UCSD-AML1 (cell line): ENCODE results near the gene DDX27.
"Not testable (repeated sequence)": the region's sequence is repeated elsewhere in the genome, so short reads cannot be mapped to it uniquely, and the experiment has no call there.

Experiments
- DNase-seq: peaks from one replicate; lab custom pipeline; 2025; ENCODE audit not compliant: unreplicated experiment; lab: John Stamatoyannopoulos, UW

DDX27 gene, protein sequence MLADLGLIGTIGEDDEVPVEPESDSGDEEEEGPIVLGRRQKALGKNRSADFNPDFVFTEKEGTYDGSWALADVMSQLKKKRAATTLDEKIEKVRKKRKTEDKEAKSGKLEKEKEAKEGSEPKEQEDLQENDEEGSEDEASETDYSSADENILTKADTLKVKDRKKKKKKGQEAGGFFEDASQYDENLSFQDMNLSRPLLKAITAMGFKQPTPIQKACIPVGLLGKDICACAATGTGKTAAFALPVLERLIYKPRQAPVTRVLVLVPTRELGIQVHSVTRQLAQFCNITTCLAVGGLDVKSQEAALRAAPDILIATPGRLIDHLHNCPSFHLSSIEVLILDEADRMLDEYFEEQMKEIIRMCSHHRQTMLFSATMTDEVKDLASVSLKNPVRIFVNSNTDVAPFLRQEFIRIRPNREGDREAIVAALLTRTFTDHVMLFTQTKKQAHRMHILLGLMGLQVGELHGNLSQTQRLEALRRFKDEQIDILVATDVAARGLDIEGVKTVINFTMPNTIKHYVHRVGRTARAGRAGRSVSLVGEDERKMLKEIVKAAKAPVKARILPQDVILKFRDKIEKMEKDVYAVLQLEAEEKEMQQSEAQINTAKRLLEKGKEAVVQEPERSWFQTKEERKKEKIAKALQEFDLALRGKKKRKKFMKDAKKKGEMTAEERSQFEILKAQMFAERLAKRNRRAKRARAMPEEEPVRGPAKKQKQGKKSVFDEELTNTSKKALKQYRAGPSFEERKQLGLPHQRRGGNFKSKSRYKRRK

DNA sequence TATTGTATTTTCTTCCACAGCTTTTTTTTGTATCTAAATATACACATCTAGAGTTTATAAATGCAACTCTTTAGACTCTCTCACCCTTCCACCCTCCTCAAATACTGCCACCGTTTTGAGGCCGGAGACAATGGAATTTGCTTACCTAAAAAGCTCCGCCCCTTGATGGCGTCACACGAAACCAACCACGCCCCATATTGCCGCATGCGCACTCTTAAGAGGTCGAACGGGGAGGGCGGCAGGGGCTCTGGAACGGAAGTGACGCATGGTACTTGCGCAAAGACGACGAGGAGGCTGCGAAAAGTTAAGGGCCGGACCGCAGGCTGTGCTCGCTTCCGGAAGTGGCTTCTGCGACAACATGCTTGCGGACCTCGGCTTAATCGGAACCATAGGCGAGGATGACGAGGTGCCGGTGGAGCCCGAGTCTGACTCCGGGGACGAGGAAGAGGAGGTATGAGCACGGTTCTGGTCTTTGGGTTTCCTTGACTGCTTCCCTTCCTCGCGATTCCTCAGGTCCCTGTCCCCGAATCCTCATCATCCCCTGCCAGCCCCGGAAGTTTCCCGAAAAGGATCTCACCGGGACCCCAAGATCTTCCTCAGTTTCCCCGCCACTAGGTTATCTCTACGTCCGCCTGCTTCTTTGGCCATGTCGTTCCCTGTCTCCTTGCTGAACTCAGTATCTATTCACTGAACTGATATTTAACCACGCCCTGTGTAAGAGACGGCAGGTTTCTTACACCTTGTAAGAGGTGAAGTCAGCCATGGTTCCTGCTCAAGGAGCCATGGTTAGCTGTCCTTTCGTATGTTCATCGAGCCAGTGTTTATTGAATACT is at the start of gene DDX27:
Gene DDX27 (plus strand): TSS at position 326 of the 833 bp plus-strand sequence. CDS start 33 bp downstream, at position 359.
- peak; percentile 99 for DNase-seq

DNA sequence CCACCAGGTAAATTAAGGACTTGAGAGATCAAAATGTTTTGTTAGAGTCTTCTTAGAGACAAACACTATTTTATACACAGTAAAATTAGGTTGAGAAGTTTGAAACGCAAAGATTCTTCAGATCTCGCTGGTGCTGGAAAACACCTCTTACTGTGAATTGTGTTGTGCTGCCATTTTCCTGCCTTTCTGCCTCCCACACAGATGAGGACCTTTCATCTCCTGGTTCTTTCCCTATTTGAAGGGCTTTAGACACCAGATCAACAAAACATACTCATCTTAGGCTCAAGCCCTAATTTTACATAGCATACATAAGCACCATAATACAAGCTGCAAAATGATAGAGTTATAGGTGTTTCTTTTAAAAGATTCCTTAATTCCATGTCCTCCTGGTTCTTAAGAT is 49.7 kb upstream of the DDX27 start:
- DNase-seq: no peak

DNA sequence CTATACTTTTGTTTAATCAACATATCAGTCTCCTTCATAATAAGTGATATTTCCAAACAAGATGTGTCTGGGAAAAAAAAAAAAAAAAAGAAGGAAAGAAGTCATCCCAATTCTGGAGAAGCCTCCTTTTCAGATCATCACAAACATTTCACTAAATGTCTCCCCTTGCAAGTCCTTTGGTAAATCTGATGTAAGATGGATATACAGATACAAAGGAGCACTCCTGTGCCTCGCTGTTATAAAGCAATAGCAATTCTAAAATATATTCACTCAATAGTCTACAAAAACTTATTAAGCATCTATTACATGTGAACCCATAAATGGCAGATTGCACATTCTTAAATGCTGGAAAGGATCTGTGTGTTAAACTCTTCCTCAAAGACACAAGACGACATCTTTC is 48.5 kb upstream of the DDX27 start:
- no peak for DNase-seq

DNA sequence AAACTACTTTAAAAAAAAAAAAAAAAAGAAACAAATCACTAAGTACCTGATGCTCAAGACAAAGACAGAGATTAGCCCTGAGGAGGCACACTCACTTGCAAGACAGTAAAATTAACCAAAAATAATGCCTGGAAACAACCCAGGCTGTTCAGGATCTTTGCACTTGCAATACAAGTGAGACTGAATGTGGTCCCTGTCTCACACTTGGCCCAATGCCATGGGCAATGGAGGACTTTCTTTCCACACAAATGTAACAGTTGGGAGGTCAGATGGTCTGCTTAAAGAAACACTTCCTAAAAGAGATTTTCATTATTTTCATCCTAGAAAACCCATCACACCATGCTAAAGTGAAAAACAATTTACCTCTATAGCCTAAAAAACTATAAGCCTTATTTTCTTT is 47.3 kb upstream of the DDX27 start:
- no peak for DNase-seq

DNA sequence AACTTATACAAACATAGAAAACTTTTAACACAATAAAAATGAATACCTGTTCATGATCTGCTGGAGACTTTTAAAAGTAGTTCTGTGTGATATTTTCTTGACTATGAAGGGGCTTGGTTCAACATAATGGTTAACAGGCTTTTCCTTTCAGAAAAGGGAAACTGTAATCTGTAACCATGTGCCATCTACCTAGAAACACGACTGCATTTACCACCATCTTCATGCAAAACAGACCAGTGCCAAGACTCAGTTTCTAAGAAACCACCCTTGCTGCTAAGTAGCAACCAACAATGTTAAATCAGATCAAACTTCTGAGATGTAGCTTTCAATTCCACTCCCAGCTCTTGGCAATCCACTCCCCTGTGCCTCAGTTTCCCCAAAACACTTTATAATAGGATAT is 46.8 kb upstream of the DDX27 start:
- no peak for DNase-seq

DNA sequence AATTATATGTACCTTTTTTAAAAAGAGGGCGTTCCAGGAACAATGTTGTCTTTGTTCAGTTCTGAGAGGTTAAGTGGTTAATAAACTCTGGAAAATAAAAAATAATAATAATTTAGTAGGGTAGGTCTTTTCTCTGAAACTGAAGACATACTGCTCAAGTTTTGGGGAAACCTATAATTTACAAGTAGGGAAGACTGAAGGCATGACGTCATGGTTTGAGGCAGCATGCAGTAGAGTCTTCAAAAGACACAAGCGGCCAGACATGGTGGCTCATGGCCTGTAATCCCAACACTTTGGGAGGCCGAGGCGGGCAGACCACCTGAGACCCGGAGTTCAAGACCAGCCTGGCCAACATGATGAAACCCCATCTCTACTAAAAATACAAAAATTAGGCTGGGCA is 45.0 kb upstream of the DDX27 start:
- no peak for DNase-seq

DNA sequence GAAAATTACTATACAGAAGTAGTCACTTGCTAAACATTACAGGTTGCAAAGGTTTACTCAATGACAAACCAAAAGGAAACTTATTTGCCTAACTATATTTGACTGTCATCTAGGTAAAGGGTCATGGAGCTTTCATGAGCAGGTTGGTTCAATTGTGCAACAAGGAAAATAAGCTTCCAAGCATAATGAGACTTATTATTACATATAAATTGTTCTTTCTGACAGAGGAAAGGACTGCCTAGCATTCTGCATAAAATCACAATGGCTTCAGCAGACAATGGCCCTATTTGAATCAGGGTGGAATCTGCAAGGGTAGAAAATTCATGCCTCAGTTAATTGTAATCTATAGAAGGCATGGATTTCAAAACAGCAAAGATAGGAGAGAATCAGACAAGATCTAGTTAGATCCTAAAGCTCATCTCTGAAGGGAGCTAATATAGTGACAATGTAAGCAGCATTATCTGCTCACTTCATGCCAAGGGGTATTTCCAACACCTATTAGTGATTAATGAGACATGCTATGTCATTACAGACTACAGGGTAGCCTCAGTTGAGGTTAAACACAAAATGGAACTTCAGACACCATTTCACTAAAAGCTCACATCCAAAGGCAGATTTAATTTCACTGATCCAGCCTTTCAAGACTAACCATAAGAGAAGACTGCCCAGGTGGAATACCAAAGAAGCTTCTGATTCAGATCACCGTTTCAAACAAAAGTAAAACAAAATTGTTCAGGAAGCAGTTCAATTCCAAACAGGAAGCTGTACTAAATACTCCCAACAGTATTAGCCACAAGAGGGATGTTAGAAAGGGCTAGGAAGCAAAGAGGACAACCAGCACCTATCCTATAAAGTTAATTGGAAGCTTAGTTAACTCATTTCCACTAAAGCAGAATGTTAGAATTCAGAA is 39.6 kb upstream of the DDX27 start:
- DNase-seq: no peak

DNA sequence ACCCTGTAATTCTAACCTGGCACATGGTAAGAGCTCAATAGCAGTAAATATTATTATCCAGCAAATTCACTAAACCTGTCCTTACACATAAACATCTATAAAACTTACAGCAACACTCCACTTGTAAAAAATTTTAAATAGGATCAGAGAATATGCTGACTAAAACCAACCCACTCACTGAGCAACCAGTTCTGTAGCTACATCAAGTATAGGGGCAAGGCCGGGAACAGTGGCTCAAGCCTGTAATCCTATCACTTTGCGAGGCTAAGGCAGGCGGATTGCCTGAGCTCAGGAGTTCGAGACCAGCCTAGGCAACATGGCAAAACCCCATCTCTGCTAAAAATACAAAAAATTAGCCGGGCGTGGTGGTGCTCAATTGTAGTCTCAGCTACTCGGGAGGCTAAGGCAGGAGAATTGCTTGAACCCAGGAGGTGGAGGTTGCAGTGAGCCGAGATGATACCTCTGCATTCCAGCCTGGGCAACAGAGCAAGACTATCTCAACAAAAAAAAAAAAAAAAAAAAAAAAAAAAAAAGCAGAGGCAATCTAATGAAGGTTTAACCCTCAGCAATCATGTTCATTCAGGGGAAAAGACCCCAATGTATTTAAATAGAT is 37.8 kb upstream of the DDX27 start:
- no peak for DNase-seq

DNA sequence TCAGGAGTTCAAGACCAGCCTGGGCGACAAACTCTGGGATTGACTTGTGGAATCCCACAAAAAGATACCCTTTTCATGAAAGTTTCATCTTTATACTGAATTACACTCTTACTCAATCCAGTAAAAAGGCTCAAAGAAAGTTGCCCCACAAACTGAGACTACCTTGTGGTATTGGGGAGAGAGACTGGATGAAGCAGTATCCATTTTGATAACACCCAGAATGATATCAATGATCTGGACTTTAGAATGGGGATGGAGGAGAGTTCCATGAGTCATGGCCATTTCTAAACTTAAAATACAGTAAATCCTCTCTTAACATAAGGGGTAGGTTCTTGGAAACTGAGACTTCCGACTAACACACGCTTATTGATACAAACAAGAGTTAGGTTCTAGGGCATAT is 35.8 kb upstream of the DDX27 start:
- no peak for DNase-seq

DNA sequence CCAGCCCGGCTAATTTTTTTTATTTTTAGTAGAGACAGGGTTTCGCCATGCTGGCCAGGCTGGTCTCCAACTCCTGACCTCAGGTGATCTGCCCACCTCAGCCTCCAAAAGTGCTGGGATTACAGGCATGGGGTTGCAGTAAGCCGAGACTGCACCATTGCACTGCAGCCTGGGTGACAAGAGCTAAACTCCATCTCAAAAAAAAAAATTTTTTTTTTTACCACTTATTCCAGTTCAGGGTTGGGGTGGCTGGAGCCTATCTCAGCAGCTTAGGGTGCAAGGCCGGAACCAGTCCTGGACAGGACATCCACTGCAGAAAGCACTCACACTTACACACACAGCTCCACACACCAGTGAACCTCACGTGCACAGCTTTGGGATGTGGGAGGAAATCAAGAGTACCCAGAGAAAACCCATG is 35.1 kb upstream of the DDX27 start:
- not testable (repeated sequence) for DNase-seq

DNA sequence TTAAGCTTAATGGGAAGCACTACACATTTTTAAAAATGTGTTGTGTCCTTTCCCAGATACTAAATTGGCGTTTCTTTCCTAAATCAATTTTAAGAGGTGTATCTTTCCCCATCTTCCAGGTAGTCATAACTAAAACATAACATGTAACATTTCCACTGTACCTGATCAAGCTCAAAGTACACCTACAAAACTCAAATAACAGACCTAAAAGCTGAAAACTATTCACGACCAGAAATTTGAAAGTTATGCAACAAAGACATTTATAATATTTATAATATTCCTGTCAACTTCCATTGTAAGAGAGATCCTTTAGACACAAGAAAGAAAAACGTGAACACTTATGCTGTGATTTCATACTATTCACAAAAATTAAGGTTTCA is 34.5 kb upstream of the DDX27 start:
- DNase-seq: no peak

DNA sequence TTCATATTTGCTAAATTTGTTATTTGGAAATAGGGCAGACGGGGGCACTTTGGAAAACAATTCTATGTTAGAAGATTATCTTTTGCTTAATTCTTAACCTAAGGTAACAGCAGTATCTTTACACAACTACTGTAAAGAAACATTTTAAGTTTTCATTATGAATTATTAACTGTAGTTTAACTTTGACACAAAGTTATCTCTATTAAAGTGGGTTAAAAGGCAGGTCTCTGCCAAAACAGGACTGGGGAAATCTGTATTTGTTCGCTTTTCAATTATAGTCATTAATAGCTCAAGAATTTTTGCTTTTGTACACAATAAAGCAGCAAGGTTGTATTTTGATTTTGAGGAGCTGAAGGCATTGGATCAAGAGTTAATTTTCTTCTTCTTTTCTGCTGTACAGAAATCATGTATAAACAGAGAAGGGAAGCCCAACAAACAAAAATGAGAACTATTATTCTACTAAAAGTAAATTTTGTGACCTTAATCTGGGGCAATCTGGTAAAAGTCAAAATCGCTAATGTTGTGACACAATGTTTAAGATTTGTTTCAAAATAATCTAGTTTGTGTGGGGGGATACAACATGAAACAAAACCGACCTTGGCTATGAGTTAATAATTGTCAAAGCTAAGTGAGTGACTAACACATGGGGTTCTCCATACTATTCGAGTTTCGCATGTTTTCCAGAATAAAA is 34.0 kb upstream of the DDX27 start:
- DNase-seq: no peak

DNA sequence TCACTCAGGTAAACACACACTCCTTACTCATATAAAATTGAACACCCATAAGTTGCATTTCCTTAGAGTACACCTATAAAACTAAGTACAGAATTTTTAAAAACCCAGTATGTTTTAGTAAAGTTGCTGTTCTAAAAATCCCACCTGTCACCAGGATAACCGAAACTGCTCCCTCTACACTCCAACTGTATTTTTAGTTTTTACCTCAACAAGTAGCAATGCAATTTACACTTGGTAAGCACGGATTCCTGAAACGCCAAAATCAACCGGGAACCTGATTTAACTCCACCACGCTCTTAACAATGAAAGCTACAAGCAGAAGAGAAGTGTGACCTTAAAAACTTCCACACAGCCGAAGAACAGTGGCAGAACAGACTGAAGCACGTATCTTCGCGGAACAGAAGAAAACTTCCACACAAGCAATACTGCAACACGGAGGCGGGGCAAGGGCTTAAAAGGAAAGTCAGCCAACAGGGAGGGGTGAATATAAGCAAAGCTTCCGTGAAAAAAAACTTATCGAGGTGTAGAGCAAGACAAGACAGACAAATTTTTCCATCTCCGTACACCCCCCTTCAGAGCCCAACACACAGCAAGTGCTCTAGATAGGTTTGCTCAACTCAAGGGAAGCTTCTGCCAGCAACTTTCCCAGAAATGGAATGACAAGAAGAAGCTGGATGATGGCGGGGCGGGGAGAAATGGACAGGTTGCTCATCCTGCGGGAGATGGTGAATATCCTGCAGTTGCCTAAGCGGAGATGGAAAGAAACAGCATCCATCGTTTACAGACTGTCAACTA is 32.5 kb upstream of the DDX27 start:
- peak; percentile 40 for DNase-seq

DNA sequence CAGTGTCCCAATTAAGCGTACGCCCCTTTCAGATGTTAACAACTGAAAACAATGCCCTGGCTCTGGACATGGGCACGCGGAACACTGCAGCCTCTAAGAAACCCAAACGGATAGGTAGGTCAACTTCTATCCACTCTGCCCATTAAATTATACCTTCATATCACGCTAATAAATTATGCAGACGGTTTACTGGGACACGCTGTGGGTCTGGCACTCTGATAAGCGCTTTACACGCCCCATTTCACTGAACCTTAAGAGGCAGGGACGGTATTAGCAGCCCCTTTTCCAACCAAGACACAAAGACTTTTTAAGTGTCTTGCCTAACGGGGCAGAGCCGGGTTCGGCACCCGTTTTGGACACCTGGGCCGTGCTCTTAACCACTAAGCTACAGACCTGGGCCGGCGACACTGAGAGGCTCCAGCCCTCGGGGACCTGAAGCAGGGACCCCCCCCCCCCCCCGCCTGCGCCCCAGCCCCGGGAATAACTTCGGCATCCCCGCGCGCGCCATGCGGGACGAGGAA is 31.8 kb upstream of the DDX27 start:
- peak; percentile 34 for DNase-seq

DNA sequence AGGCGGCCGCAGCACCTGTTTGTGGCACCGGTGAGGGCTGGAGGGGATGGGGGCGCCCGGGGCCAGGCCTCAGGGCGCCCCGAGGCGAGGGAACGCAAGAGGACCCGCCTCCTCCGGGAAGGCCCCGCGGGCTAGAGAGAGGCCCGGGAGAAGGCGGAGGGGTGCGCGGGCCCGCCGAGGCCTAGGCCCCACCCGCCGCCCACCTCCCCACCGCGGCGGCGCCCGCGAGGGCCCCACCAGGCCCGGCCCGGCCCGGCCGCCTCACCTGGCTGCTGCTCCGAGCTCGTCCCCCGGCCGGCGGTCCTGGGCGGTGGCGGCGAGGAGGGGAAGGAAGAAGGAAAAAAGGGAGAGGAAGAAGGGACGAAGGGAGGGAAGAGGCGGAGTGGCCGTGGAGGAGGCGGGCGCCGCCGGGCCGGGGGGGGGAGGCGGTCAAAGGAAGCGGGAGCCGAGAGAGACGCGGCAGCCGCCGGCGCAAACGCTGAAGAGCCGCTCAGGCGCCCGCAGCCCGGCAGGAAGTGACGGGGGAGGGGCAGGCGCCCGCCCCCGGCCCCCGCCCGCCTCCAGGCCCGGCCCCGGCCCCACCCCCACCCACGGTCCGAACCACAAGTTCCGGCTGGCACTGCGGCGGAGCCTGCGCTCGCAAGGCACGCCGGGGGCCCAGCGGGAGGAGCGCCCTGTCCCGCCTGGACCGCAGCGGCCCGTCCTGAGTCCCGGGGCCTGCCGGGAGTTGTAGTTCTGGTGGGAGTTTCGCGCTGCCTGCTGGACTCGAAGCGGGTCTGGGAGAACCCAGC is 31.2 kb upstream of the DDX27 start, which contains the start of gene STAU1:
Gene STAU1 (minus strand): TSS at position 484 of the 791 bp plus-strand sequence. CDS start 22,133 bp downstream, outside the sequence.
- DNase-seq: peak; percentile 96

DNA sequence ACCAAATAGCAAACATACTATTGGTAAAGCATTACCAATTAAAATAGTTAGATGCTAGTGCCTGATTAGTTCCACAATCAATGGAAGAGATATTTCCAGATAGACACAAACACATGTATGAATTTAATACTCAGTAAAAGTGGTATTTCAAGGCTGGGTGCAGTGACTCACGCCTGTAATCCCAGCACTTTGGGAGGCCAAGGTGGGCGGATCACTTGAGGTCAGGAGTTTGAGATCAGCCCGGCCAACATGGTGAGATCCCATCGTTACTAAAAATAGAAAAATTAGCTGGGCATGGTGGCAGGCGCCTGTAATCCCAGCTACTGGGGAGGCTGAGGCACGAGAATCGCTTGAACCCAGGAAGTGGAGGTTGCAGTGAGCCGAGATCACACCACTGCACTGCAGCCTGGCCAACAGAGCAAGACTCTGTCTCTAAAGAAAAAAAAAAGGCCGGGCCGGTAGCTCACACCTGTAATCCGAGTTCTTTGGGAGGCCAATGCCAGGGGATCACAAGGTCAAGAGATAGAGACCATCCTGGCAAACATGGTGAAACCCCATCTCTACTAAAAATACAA is 26.2 kb upstream of the DDX27 start:
- DNase-seq: not testable (repeated sequence)

DNA sequence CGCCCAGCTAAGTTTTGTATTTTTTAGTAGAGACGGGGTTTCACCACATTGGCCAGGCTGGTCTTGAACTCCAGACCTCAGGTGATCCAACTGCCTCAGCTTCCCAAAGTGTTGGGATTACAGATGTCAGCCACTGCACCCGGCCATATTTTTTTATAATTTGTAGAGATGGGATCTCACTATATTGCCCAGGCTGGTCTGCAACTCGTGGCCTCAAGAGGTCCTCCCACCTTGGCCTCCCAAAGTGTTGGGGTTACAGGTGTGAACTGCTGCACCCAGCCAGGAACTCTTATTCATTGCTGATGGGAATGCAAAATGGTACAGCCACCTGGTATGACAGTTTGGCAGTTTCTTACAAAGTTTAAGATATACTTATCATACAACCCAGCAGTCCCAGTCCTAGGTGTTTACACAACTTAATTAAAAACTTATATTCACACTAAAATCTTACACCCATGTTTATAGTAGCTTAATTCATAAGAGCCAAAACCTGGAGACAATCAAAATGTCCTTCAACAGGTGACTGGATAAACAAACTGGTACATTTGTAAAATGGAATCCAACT is 19.4 kb upstream of the DDX27 start:
- no peak for DNase-seq
